ENCODE results near the gene UTP20.

UTP20 gene

DNA sequence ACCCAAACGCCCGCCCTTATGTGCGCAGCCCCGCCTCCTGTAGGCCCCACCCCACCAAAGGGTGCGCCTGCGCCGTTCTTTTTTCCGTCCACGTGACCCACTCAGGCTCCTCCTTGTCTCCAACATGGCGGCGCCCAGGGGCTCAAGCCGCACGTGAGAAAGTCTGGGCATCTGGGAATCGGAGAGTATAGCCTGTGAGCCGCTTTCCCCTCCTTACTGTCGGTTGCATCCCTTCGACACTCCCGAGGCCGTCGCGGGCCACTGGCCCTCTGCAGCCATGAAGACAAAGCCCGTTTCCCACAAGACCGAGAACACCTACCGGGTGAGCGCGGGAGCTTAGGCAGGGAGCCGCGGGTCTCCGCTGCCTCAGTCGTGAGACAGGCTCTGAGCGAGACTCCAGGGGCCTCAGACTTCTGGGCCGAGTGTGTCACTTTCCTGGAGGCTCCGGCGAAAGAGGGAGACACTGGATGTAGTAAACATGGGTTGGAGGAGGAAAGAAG, at the start of gene UTP20:
Gene UTP20 (plus strand): TSS at position 100 of the 500 bp plus-strand sequence. CDS start 178 bp downstream, at position 278.
- TF ChIP-seq SUZ12 (IDR thresholded peaks at IDR 0.05; ENCODE audit: extremely low read depth, insufficient read depth, insufficient read length) = no peak
- peak; percentile 95 for TF ChIP-seq YY1 (IDR thresholded peaks at IDR 0.05; ENCODE audit: insufficient read depth, insufficient read length)
- no peak for TF ChIP-seq ZNF274 (IDR thresholded peaks at IDR 0.05; ENCODE audit: low read depth, low read length)
- peak; percentile 91 for DNase-seq (ENCODE audit: low read depth, low spot score)
- Histone ChIP-seq H3K4me1 (ENCODE audit: insufficient read depth, insufficient read length) (no peaks in the 10 kb centered on the region), H3K4me3 (ENCODE audit: insufficient read length, low read depth) (peak within 1 kb of the TSS; percentile 100), H3K9me3 (ENCODE audit: insufficient read depth, low read length) (no peaks in the 10 kb centered on the region), H3K36me3 (ENCODE audit: insufficient read depth, insufficient read length, low read length) (peaks cover 37% of the 10 kb centered on the region), H3K9ac (ENCODE audit: insufficient read length, low read depth) (peak within 1 kb of the TSS; percentile 95), H3K27me3 (ENCODE audit: insufficient read depth, insufficient read length) (no peaks in the 10 kb centered on the region)

DNA sequence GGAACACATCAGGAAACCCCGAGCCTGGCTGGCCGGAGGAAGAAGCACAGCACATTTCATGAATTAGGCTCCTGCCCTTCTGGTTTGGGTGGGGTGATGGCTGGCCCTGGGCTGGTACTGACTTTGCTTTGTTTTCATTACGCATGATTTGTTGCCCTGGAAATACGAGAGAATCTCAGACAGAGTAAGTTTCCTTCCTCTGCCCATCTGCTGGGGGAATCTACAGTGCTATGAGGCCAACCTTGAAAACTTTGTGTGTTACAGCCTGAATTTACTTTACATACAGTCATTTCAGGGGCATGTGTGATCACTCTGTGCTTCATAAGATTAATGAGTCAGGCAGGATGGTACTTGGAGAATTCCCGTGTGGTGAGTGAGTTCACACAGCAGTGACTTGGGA, 49.4 kb upstream of the UTP20 start:
- no peaks in the 10 kb centered on the region for H3K9me3 ChIP-seq (ENCODE audit: insufficient read depth, low read length)
- no peak for DNase-seq (ENCODE audit: low read depth, low spot score)

DNA sequence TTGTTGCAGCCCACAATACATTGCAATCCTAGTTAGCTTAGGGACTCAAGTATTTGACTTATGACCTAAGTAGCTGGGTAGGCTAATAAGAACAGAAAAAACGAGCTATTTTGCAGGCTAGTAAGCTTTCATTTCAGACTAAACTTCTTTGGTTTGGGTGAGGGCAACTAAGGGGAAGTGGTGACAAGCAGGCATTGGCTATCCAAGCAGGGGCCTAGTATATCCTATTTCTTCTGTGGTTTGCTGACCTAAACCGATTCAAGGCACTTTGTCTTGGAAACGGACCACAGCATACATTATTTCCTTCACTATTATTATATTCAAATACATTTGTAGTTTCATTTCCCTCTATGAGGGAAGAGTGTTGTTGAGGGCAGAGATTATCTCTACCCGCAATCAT, 48.3 kb upstream of the UTP20 start:
- H3K9me3 ChIP-seq (ENCODE audit: insufficient read depth, low read length) = no peaks in the 10 kb centered on the region
- TF ChIP-seq YY1 (IDR thresholded peaks at IDR 0.05; ENCODE audit: insufficient read depth, insufficient read length) = no peak
- no peak for TF ChIP-seq SUZ12 (IDR thresholded peaks at IDR 0.05; ENCODE audit: extremely low read depth, insufficient read depth, insufficient read length)
- no peak for TF ChIP-seq ZNF274 (IDR thresholded peaks at IDR 0.05; ENCODE audit: low read depth, low read length)
- no peaks in the 10 kb centered on the region for H3K36me3 ChIP-seq (ENCODE audit: insufficient read depth, insufficient read length, low read length)
- H3K4me3 ChIP-seq (ENCODE audit: insufficient read length, low read depth) = no peak overlapping the region
- no peak for DNase-seq (ENCODE audit: low read depth, low spot score)
- no peak overlapping the region for H3K9ac ChIP-seq (ENCODE audit: insufficient read length, low read depth)
- H3K27me3 ChIP-seq (ENCODE audit: insufficient read depth, insufficient read length) = no peaks in the 10 kb centered on the region
- no peaks in the 10 kb centered on the region for H3K4me1 ChIP-seq (ENCODE audit: insufficient read depth, insufficient read length)

More for the DNA sequence above, 49.4 kb upstream of the UTP20 start:
- Histone ChIP-seq H3K9ac (ENCODE audit: insufficient read length, low read depth) (no peak overlapping the region), H3K27me3 (ENCODE audit: insufficient read depth, insufficient read length) (no peaks in the 10 kb centered on the region), H3K36me3 (ENCODE audit: insufficient read depth, insufficient read length, low read length) (no peaks in the 10 kb centered on the region), H3K4me1 (ENCODE audit: insufficient read depth, insufficient read length) (no peaks in the 10 kb centered on the region), H3K4me3 (ENCODE audit: insufficient read length, low read depth) (no peak overlapping the region)
- no peak for TF ChIP-seq SUZ12 (IDR thresholded peaks at IDR 0.05; ENCODE audit: extremely low read depth, insufficient read depth, insufficient read length)
- TF ChIP-seq YY1 (IDR thresholded peaks at IDR 0.05; ENCODE audit: insufficient read depth, insufficient read length) = no peak
- TF ChIP-seq ZNF274 (IDR thresholded peaks at IDR 0.05; ENCODE audit: low read depth, low read length) = no peak

DNA sequence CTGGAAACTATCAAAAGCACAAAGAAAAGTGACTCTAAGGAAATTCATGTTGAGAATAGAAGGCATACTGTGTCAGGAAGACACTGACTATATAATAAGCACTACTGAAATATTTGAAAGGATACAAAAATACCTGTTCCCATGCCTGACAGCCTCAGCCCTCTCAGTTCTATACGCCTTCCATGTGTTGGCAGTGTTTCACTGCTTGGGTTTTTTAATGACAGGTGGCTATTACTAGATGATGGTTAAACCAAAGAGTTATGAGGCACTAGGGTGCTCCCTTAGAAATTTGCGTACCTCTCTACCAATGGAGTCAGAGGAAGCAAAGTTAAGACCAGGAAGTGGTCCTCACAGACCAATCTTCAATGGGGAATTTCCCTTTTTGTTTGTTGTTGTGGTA, 44.2 kb upstream of the UTP20 start:
- TF ChIP-seq YY1 (IDR thresholded peaks at IDR 0.05; ENCODE audit: insufficient read depth, insufficient read length) = no peak
- TF ChIP-seq SUZ12 (IDR thresholded peaks at IDR 0.05; ENCODE audit: extremely low read depth, insufficient read depth, insufficient read length) = no peak
- no peak for TF ChIP-seq ZNF274 (IDR thresholded peaks at IDR 0.05; ENCODE audit: low read depth, low read length)
- no peak overlapping the region for H3K4me3 ChIP-seq (ENCODE audit: insufficient read length, low read depth)
- no peak for DNase-seq (ENCODE audit: low read depth, low spot score)
- H3K27me3 ChIP-seq (ENCODE audit: insufficient read depth, insufficient read length) = no peaks in the 10 kb centered on the region
- no peaks in the 10 kb centered on the region for H3K4me1 ChIP-seq (ENCODE audit: insufficient read depth, insufficient read length)
- no peak overlapping the region for H3K9ac ChIP-seq (ENCODE audit: insufficient read length, low read depth)
- H3K9me3 ChIP-seq (ENCODE audit: insufficient read depth, low read length) = peaks cover 13% of the 10 kb centered on the region; the same call in 1 of the 2 replicates
- no peaks in the 10 kb centered on the region for H3K36me3 ChIP-seq (ENCODE audit: insufficient read depth, insufficient read length, low read length)

DNA sequence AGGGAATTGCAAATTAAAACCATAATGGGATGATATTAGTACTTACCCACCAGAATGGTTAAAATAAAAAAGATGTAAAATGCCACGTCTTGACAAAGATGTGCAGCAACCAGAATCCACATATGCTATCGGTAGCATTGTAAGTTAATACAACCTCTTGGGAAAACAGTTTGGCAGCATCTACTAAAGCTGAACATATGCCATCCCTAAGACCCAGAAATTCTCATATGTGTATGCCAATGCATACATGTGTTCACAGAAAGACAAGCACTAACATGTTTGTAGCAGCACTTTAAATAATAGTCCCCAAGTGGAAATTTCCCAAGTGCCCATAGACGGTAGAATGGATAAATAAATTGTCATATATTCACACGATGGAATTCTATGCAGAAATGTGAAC, 41.6 kb upstream of the UTP20 start:
- TF ChIP-seq ZNF274 (IDR thresholded peaks at IDR 0.05; ENCODE audit: low read depth, low read length) (no peak), SUZ12 (IDR thresholded peaks at IDR 0.05; ENCODE audit: extremely low read depth, insufficient read depth, insufficient read length) (no peak), YY1 (IDR thresholded peaks at IDR 0.05; ENCODE audit: insufficient read depth, insufficient read length) (no peak)
- DNase-seq (ENCODE audit: low read depth, low spot score) = no peak

DNA sequence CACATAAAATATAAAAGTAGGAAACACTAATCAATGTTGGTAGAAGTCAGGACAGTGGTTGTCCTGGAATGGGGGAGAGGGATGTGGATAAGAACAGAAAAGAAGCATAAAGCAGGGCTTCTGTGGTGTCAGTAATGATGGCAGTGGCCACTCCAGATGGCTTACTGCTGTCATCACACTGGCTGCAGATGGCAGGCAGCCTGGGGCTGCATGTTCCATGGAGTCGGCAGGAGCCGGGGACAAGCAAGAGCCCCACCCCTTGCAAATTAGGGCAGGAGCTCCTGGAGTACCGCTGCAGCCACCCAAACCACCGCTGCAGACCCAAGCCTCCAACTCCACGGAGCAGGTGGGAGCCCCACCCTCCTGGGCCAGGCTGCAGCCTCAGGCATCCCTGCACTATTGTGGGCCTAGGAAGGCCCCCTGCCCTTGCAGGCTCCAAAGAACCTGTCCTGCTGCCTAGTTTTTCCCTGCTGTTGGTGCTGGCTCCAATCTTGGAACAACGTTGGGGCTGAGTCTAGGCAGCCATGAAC, 41.0 kb upstream of the UTP20 start:
- H3K36me3 ChIP-seq (ENCODE audit: insufficient read depth, insufficient read length, low read length) = no peaks in the 10 kb centered on the region
- TF ChIP-seq ZNF274 (IDR thresholded peaks at IDR 0.05; ENCODE audit: low read depth, low read length) (no peak), YY1 (IDR thresholded peaks at IDR 0.05; ENCODE audit: insufficient read depth, insufficient read length) (no peak), SUZ12 (IDR thresholded peaks at IDR 0.05; ENCODE audit: extremely low read depth, insufficient read depth, insufficient read length) (no peak)
- no peak for DNase-seq (ENCODE audit: low read depth, low spot score)
- no peak overlapping the region for H3K9ac ChIP-seq (ENCODE audit: insufficient read length, low read depth)
- H3K27me3 ChIP-seq (ENCODE audit: insufficient read depth, insufficient read length) = no peaks in the 10 kb centered on the region
- peaks cover 24% of the 10 kb centered on the region for H3K9me3 ChIP-seq (ENCODE audit: insufficient read depth, low read length)
- H3K4me3 ChIP-seq (ENCODE audit: insufficient read length, low read depth) = no peak overlapping the region
- no peaks in the 10 kb centered on the region for H3K4me1 ChIP-seq (ENCODE audit: insufficient read depth, insufficient read length)

More for the DNA sequence above, 41.6 kb upstream of the UTP20 start:
- Histone ChIP-seq H3K36me3 (ENCODE audit: insufficient read depth, insufficient read length, low read length) (no peaks in the 10 kb centered on the region), H3K4me1 (ENCODE audit: insufficient read depth, insufficient read length) (no peaks in the 10 kb centered on the region), H3K9ac (ENCODE audit: insufficient read length, low read depth) (no peak overlapping the region), H3K4me3 (ENCODE audit: insufficient read length, low read depth) (no peak overlapping the region), H3K27me3 (ENCODE audit: insufficient read depth, insufficient read length) (no peaks in the 10 kb centered on the region), H3K9me3 (ENCODE audit: insufficient read depth, low read length) (peaks cover 24% of the 10 kb centered on the region)

DNA sequence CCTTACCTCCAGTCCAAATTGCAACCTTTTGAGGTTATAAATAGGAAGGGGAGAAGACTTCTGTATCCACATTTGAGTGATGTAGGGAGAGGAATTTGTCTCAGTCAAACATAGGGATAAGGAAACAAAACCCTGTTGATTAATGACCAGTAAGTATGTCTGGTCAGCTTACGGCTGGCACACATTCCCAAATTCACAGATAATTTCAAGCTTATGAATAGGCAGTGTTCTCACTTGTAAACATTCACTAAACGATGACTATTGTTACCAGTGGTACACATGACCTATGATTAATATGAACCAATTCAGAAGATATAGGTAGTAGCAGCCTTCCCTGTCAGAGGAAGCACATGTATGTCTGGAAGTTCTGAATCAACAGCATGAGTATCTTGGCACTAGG, 36.8 kb upstream of the UTP20 start:
- TF ChIP-seq ZNF274 (IDR thresholded peaks at IDR 0.05; ENCODE audit: low read depth, low read length) = no peak
- no peak for TF ChIP-seq YY1 (IDR thresholded peaks at IDR 0.05; ENCODE audit: insufficient read depth, insufficient read length)
- no peaks in the 10 kb centered on the region for H3K4me1 ChIP-seq (ENCODE audit: insufficient read depth, insufficient read length)
- H3K9ac ChIP-seq (ENCODE audit: insufficient read length, low read depth) = no peak overlapping the region
- H3K27me3 ChIP-seq (ENCODE audit: insufficient read depth, insufficient read length) = no peaks in the 10 kb centered on the region
- H3K36me3 ChIP-seq (ENCODE audit: insufficient read depth, insufficient read length, low read length) = no peaks in the 10 kb centered on the region
- no peak for DNase-seq (ENCODE audit: low read depth, low spot score)
- no peak overlapping the region for H3K4me3 ChIP-seq (ENCODE audit: insufficient read length, low read depth)
- peaks cover 24% of the 10 kb centered on the region for H3K9me3 ChIP-seq (ENCODE audit: insufficient read depth, low read length)

Data from NT2/D1 (cell line).